Measurements from ENCODE around the gene ANKS6. TPM values are rescaled to one million over a fixed set of nuclear protein-coding genes. Genes with fewer than 3 reads are reported as not detected.

The ANKS6 gene
- total RNA-seq, 3 donors from 2014 or later (not counting 1 experiment from before 2014, with no cell fraction given), result 8.1 to 12.6 (median 10.5) TPM

DNA sequence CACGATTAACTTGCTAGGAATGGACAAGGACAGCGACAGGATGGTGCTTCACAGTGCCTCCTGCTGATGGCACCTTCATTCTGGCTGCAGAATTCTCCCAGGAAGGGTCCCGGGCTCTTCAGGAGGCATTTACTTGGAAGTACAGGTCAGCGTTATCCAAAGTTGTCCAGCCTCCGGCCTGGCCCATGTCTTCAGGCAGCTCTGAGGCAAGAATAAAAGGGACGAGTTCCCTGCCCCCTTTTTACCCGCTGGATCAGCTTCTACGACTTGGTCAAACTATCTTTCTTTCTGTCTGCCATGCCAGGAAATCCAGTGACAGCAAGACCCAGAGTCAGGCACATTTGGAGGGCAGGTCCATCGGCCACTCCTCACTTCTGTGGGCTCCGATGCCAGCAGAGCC lies 64.3 kb downstream of the ANKS6 start:
- Mint-ChIP-seq H3K36me3 (peaks cover 3% of the 10 kb centered on the region), H3K27ac (no peak overlapping the region), H3K4me3 (no peak overlapping the region), H3K9me3 (no peaks in the 10 kb centered on the region), H3K27me3 (ENCODE audit: low read depth in 2 of 2) (peaks cover under 1 to 3% of the 10 kb centered on the region in 2 donors), H3K4me1 (no peaks in the 10 kb centered on the region)
- Histone ChIP-seq H3K4me1 (ENCODE audit: control insufficient read depth, insufficient read depth, low read length) (no peaks in the 10 kb centered on the region), H3K9me3 (ENCODE audit: control insufficient read depth, insufficient read depth, low read length) (no peaks in the 10 kb centered on the region), H3K4me3 (ENCODE audit: low read length) (no peak overlapping the region), H3K27ac (ENCODE audit: low read length) (no peak overlapping the region), H3K36me3 (ENCODE audit: control insufficient read depth, insufficient read depth, low read length) (peaks cover 6% of the 10 kb centered on the region), H3K27me3 (ENCODE audit: control insufficient read depth, insufficient read depth, low read length) (no peaks in the 10 kb centered on the region)
- TF ChIP-seq, protein P1, sequence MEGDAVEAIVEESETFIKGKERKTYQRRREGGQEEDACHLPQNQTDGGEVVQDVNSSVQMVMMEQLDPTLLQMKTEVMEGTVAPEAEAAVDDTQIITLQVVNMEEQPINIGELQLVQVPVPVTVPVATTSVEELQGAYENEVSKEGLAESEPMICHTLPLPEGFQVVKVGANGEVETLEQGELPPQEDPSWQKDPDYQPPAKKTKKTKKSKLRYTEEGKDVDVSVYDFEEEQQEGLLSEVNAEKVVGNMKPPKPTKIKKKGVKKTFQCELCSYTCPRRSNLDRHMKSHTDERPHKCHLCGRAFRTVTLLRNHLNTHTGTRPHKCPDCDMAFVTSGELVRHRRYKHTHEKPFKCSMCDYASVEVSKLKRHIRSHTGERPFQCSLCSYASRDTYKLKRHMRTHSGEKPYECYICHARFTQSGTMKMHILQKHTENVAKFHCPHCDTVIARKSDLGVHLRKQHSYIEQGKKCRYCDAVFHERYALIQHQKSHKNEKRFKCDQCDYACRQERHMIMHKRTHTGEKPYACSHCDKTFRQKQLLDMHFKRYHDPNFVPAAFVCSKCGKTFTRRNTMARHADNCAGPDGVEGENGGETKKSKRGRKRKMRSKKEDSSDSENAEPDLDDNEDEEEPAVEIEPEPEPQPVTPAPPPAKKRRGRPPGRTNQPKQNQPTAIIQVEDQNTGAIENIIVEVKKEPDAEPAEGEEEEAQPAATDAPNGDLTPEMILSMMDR (IDR thresholded peaks at IDR 0.05), result no peak
- 88% methylated on average over 10 of the region's 10 CpGs for WGBS (ENCODE audit: insufficient coverage)
- DNase-seq (no peak), ATAC-seq (no peak)
- intact Hi-C loops (cut with micrococcal nuclease), result no loop called here

DNA sequence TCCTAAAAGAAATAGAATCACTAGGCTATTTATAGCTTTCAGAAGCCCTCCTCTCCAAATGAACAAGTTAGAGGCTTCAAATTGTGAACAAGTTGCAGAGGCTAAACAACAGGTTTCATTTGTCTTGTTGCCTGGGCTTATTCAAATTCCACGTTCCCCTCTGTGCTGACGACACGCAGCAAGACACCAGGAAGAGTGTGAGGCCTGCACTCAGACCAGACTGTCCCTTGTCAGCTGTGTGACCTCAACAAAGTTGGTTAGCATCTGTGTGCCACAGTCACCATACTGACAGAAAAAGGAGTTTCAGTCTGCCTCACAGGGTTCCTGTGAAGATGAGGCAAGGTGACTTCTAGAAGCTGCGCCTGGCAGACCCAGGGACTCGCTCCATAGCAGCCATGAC lies 65.5 kb downstream of the ANKS6 start:
- Mint-ChIP-seq H3K27ac (no peak overlapping the region), H3K36me3 (no peaks in the 10 kb centered on the region), H3K27me3 (ENCODE audit: low read depth in 2 of 2) (peaks cover 4 to 15% of the 10 kb centered on the region in 2 donors), H3K4me3 (no peak overlapping the region), H3K4me1 (no peaks in the 10 kb centered on the region), H3K9me3 (no peaks in the 10 kb centered on the region)
- DNase-seq, result no peak
- Histone ChIP-seq H3K36me3 (ENCODE audit: control insufficient read depth, insufficient read depth, low read length) (no peaks in the 10 kb centered on the region), H3K4me3 (ENCODE audit: low read length) (no peak overlapping the region), H3K27ac (ENCODE audit: low read length) (no peak overlapping the region), H3K27me3 (ENCODE audit: control insufficient read depth, insufficient read depth, low read length) (no peaks in the 10 kb centered on the region), H3K9me3 (ENCODE audit: control insufficient read depth, insufficient read depth, low read length) (no peaks in the 10 kb centered on the region), H3K4me1 (ENCODE audit: control insufficient read depth, insufficient read depth, low read length) (no peaks in the 10 kb centered on the region)
- ATAC-seq, result no peak
- TF ChIP-seq, protein P1 (IDR thresholded peaks at IDR 0.05), result no peak
- WGBS (ENCODE audit: insufficient coverage), result 89% methylated on average over 5 of the region's 5 CpGs
- intact Hi-C loops (cut with micrococcal nuclease), result no loop called here

DNA sequence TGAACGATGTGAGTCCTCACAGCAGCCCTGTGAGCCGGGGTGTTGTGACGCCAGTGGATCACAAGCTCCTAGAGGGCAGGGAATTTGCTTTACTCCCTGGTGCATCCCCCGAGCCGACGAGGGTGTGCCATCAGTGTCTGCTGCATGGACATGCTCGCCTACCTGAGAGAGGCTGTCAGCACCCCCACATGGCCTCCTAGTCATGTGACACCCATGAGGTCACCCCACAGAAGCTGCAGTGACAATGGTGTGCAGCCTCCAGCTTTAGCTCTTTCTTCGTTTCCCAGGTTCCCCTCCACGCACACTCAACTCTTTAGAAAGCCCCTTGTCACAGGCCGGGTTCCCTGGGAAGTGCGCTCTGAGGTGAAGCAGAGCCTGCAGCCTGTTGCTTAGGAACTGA lies 67.9 kb downstream of the ANKS6 start:
- TF ChIP-seq, protein P1 (IDR thresholded peaks at IDR 0.05), result no peak

DNA sequence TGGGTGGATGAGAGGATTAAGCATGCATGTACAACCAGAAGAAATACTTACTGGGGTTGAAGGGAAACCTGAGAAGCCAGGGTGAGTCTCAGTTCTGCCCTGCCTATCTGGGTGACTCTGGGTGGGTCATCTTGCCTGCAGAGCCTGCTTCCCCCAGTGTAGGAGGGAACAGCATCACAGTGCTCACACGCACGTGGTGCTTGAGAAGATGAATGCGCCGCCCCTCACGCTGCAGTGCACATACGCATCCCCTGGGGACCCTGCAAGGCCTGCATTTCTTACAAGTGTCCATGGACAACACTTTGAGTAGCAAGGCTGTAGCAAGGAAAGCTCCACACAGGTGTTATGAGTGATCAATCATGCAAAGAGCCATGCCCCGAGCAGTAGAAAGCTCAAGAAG lies 68.9 kb downstream of the ANKS6 start:
- no peaks in the 10 kb centered on the region for H3K9me3 ChIP-seq (ENCODE audit: control insufficient read depth, insufficient read depth, low read length)
- Mint-ChIP-seq H3K36me3 (no peaks in the 10 kb centered on the region), H3K9me3 (no peaks in the 10 kb centered on the region), H3K4me3 (no peak overlapping the region), H3K27me3 (ENCODE audit: low read depth in 2 of 2) (peaks cover 7 to 23% of the 10 kb centered on the region in 2 donors), H3K4me1 (no peaks in the 10 kb centered on the region), H3K27ac (no peak overlapping the region)
- ATAC-seq (no peak), DNase-seq (no peak)
- no peak overlapping the region for H3K4me3 ChIP-seq (ENCODE audit: low read length)
- H3K27ac ChIP-seq (ENCODE audit: low read length), result no peak overlapping the region
- no peaks in the 10 kb centered on the region for H3K4me1 ChIP-seq (ENCODE audit: control insufficient read depth, insufficient read depth, low read length)
- peaks cover under 1% of the 10 kb centered on the region for H3K27me3 ChIP-seq (ENCODE audit: control insufficient read depth, insufficient read depth, low read length)
- WGBS (ENCODE audit: insufficient coverage), result 66% methylated on average over 7 of the region's 7 CpGs
- intact Hi-C loops (cut with micrococcal nuclease), result no loop called here
- TF ChIP-seq, protein P1 (IDR thresholded peaks at IDR 0.05), result no peak
- H3K36me3 ChIP-seq (ENCODE audit: control insufficient read depth, insufficient read depth, low read length), result no peaks in the 10 kb centered on the region

More for the DNA sequence above, 67.9 kb downstream of the ANKS6 start:
- Mint-ChIP-seq H3K9me3 (no peaks in the 10 kb centered on the region), H3K27ac (no peak overlapping the region), H3K36me3 (no peaks in the 10 kb centered on the region), H3K4me3 (no peak overlapping the region), H3K27me3 (ENCODE audit: low read depth in 2 of 2) (peaks cover 7 to 23% of the 10 kb centered on the region in 2 donors), H3K4me1 (no peaks in the 10 kb centered on the region)
- H3K36me3 ChIP-seq (ENCODE audit: control insufficient read depth, insufficient read depth, low read length), result no peaks in the 10 kb centered on the region
- H3K4me3 ChIP-seq (ENCODE audit: low read length), result no peak overlapping the region
- no peaks in the 10 kb centered on the region for H3K9me3 ChIP-seq (ENCODE audit: control insufficient read depth, insufficient read depth, low read length)
- ATAC-seq (no peak), DNase-seq (no peak)
- H3K27ac ChIP-seq (ENCODE audit: low read length), result no peak overlapping the region
- intact Hi-C loops (cut with micrococcal nuclease), result no loop called here
- WGBS (ENCODE audit: insufficient coverage), result 93% methylated on average over 11 of the region's 11 CpGs
- no peaks in the 10 kb centered on the region for H3K4me1 ChIP-seq (ENCODE audit: control insufficient read depth, insufficient read depth, low read length)
- no peaks in the 10 kb centered on the region for H3K27me3 ChIP-seq (ENCODE audit: control insufficient read depth, insufficient read depth, low read length)

All from natural killer cell (primary cell).